ENCODE results near the gene CX3CL1.
"Not testable (repeated sequence)": the region's sequence is repeated elsewhere in the genome, so short reads cannot be mapped to it uniquely, and the experiment has no call there.

DNA sequence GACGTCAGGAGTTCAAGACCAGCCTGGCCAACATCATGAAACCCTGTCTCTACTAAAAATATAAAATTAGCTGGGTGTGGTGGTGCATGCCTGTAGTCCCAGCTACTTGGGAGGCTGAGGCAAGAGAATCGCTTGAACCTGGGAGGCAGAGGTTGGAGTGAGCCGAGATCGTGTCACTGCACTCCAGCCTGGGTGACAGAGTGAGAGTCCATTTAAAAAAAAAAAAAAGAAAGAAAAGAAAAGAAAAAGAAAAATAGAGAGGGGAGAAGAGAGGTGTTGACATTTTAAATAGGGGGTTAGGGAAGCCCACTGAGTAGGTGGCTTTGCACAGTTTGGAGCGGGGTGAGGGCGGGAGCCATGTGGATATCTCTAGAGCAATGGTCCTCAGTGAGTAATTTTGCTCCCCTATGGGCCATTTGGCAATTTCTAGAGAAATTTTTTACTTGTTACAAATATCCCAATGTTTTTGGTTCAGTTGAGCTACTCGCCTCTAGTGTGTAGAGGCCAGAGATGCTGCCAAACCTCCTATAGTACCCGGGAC is 2.7 kb downstream of the CX3CL1 start:
- TF ChIP-seq, protein P1, sequence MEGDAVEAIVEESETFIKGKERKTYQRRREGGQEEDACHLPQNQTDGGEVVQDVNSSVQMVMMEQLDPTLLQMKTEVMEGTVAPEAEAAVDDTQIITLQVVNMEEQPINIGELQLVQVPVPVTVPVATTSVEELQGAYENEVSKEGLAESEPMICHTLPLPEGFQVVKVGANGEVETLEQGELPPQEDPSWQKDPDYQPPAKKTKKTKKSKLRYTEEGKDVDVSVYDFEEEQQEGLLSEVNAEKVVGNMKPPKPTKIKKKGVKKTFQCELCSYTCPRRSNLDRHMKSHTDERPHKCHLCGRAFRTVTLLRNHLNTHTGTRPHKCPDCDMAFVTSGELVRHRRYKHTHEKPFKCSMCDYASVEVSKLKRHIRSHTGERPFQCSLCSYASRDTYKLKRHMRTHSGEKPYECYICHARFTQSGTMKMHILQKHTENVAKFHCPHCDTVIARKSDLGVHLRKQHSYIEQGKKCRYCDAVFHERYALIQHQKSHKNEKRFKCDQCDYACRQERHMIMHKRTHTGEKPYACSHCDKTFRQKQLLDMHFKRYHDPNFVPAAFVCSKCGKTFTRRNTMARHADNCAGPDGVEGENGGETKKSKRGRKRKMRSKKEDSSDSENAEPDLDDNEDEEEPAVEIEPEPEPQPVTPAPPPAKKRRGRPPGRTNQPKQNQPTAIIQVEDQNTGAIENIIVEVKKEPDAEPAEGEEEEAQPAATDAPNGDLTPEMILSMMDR (IDR thresholded peaks at IDR 0.05) = not testable (repeated sequence)
- TF ChIP-seq POLR2A (IDR thresholded peaks at IDR 0.05) = not testable (repeated sequence)

All from lower leg skin (tissue), 3 donors.